ENCODE measurements around the gene ALG2. TPM values are rescaled to one million over a fixed set of nuclear protein-coding genes. Genes with fewer than 3 reads are reported as not detected.

Gene ALG2
- total and polyA plus RNA-seq, 9 of the 15 experiments (the other 6 are each of a cell fraction or from before 2014, with no cell fraction given), result 4.9 to 41.9 (median 20.2) TPM

GRCh38 chr9:99222416-99223270 is 901 bp upstream of the ALG2 start:
- 5% methylated on average over 30 of the region's 30 CpGs for WGBS (ENCODE audit: insufficient coverage, low coverage, missing lambda C conversion rate)
- 0 out of 2 replicates have a peak, but pooled peaks have one; percentile 2 for TF ChIP-seq PML (IDR thresholded peaks at IDR 0.05; ENCODE audit: low read length)
- TF ChIP-seq YY1 (IDR thresholded peaks at IDR 0.05; ENCODE audit: borderline replicate concordance in 1 of 3, control insufficient read depth in 1 of 3, extremely low read depth in 1 of 3, insufficient read depth in 3 of 3, insufficient read length in 1 of 3, insufficient replicate concordance in 2 of 3, low read depth in 1 of 3, low read length in 2 of 3), result peak in 1 of 3 experiments; percentile 16
- TF ChIP-seq RBFOX2 (IDR thresholded peaks at IDR 0.05; ENCODE audit: low read depth, low read length), result peak; percentile 64
- TF ChIP-seq TEAD1 (CRISPR knock-in tag; IDR thresholded peaks at IDR 0.05), result peak in 1 of 2 experiments; percentile 84; a peak in 1 of 4 replicates
- TF ChIP-seq NKRF (IDR thresholded peaks at IDR 0.05; ENCODE audit: borderline replicate concordance), result peak; percentile 87
- peak; percentile 88 for TF ChIP-seq SAP30 (IDR thresholded peaks at IDR 0.05; ENCODE audit: borderline replicate concordance, insufficient read depth, low read depth, low read length, poor library complexity, severe bottlenecking)
- 0 out of 2 replicates have a peak, but pooled peaks have one; percentile 52 for TF ChIP-seq ETV5 (CRISPR knock-in tag; IDR thresholded peaks at IDR 0.05; ENCODE audit: low read depth)
- 0 out of 2 replicates have a peak, but pooled peaks have one; percentile 45 for TF ChIP-seq ZBTB43 (CRISPR knock-in tag; IDR thresholded peaks at IDR 0.05)
- TF ChIP-seq ARID1B (IDR thresholded peaks at IDR 0.05), result 0 out of 2 replicates have a peak, but pooled peaks have one; percentile 1
- 0 out of 4 replicates have a peak, but pooled peaks of 1 of the 2 experiments have one; percentile 45 for TF ChIP-seq FOXA3 (CRISPR knock-in tag; conservative IDR thresholded peaks at IDR 0.05 in 1 of 2, IDR thresholded peaks at IDR 0.05 in 1 of 2)
- TF ChIP-seq MLLT1 (IDR thresholded peaks at IDR 0.05), result peak; percentile 33 to 72; a peak in 2 of 4 replicates
- 0 out of 2 replicates have a peak, but pooled peaks have one; percentile 77 for TF ChIP-seq SREBF2 (CRISPR knock-in tag; IDR thresholded peaks at IDR 0.05)

More at GRCh38 chr9:99222416-99223270, 901 bp upstream of the ALG2 start:
- FAIRE-seq (no peak), DNase-seq (ENCODE audit: extremely low read depth in 1 of 4, low spot score in 3 of 4) (peak in 1 of 4 experiments; percentile 45), ATAC-seq (peak; percentile 59)
- Histone ChIP-seq H3K9me1 (ENCODE audit: control insufficient read depth, insufficient read depth, low read length) (no peaks in the 10 kb centered on the region), H3K79me2 (ENCODE audit: control insufficient read depth, insufficient read depth, low read length) (peaks cover 91% of the 10 kb centered on the region), H4K20me1 (replicated peaks; ENCODE audit: control insufficient read depth, insufficient read depth, low read length) (peaks cover 10% of the 10 kb centered on the region), H3K9me3 (replicated peaks; ENCODE audit: control insufficient read depth, insufficient read depth, low read depth, low read length) (no peaks in the 10 kb centered on the region), H3K27me3 (ENCODE audit: control insufficient read depth in 2 of 2, insufficient read depth in 2 of 2, low read length in 2 of 2) (no peaks in the 10 kb centered on the region), H3K4me1 (replicated peaks in 1 of 2; ENCODE audit: control insufficient read depth in 2 of 2, insufficient read depth in 2 of 2, low read length in 2 of 2) (peaks cover 9 to 14% of the 10 kb centered on the region in 2 experiments; a peak in 3 of 5 replicates), H3K9ac (ENCODE audit: insufficient read depth in 1 of 2, low read depth in 2 of 2, low read length in 2 of 2) (peak overlapping the region; percentile 85 to 98), H3K4me2 (ENCODE audit: insufficient read depth, low read length) (peak overlapping the region; percentile 84), H3K36me3 (ENCODE audit: control insufficient read depth, insufficient read depth, low read length) (peaks cover 59% of the 10 kb centered on the region), H3K4me3 (peak overlapping the region; percentile 64), H2AFZ (ENCODE audit: low read depth, low read length) (peak overlapping the region; percentile 94), H3K27ac (ENCODE audit: extremely low read depth, low read depth, low read length) (peak overlapping the region; percentile 98)
- CTCF ChIA-PET (ENCODE audit: low intra/inter-chr PET ratio), result no interaction called here
- POLR2A ChIA-PET, result interaction anchor here (0.6 to 4.7 kb wide), 19 partner anchors 9 to 1147 kb away, joined by 3 to 45 read pairs (median 4); partner anchors contain the start of gene NR4A3
- in situ Hi-C loops (cut with MboI), result no loop called here
- intact Hi-C loops (cut with micrococcal nuclease), result no loop called here
- BruUV-seq (replicated peaks), result TSS peak; percentile 56
